Stimulated activated CD8-positive, alpha-beta memory T cell treated with anti-CD3 and anti-CD28 coated beads, Interleukin-2, amount 100 ng/mL, for 48 hours (primary cell): ENCODE measurements around the gene AFAP1L2.

Experiments
- DNase-seq, 2 donors: peaks; one replicate each; pipeline ENCODE4 v3.0.0-alpha.2; 2020; ENCODE audit warnings: low read depth in 2 of 2

The AFAP1L2 gene

GRCh38 chr10:114266521-114266920, 137.8 kb downstream of the AFAP1L2 start:
- DNase-seq: no peak

GRCh38 chr10:114265392-114266053, 138.8 kb downstream of the AFAP1L2 start:
- no peak for DNase-seq

GRCh38 chr10:114262496-114262895, 141.8 kb downstream of the AFAP1L2 start:
- no peak for DNase-seq

GRCh38 chr10:114261076-114261475, 143.2 kb downstream of the AFAP1L2 start:
- DNase-seq: no peak

- DNase-seq: no peak
Observed at GRCh38 chr10:114260366-114260765, 143.9 kb downstream of the AFAP1L2 start.

GRCh38 chr10:114259824-114260223, 144.5 kb downstream of the AFAP1L2 start:
- no peak for DNase-seq

- DNase-seq: no peak
Observed at GRCh38 chr10:114258274-114258840, 145.9 kb downstream of the AFAP1L2 start.

- DNase-seq: no peak
Observed at GRCh38 chr10:114257498-114257897, 146.8 kb downstream of the AFAP1L2 start.

GRCh38 chr10:114256822-114257221, 147.5 kb downstream of the AFAP1L2 start:
- no peak for DNase-seq

- no peak for DNase-seq
Observed at GRCh38 chr10:114256008-114256765, 148.1 kb downstream of the AFAP1L2 start.

- no peak for DNase-seq
Observed at GRCh38 chr10:114255227-114255626, 149.1 kb downstream of the AFAP1L2 start.

GRCh38 chr10:114252883-114253282, 151.4 kb downstream of the AFAP1L2 start:
- DNase-seq: no peak

- no peak for DNase-seq
Observed at GRCh38 chr10:114252092-114252491, 152.2 kb downstream of the AFAP1L2 start.

GRCh38 chr10:114250716-114251115, 153.6 kb downstream of the AFAP1L2 start:
- DNase-seq: no peak

GRCh38 chr10:114250236-114250635, 154.1 kb downstream of the AFAP1L2 start:
- no peak for DNase-seq

GRCh38 chr10:114246679-114247305, 157.5 kb downstream of the AFAP1L2 start:
- DNase-seq: no peak

GRCh38 chr10:114245121-114245791, 159.0 kb downstream of the AFAP1L2 start:
- DNase-seq: no peak
